DND-41 (cell line): ENCODE measurements around the gene WDR17.
"Not testable (repeated sequence)": the region's sequence is repeated elsewhere in the genome, so short reads cannot be mapped to it uniquely, and the experiment has no call there.

Experiments used
- EZH2 ChIP-seq: IDR thresholded peaks from 3 replicates; pipeline ENCODE4 v1.6.1; 2012; ENCODE audit warnings: borderline replicate concordance, low read depth, mild to moderate bottlenecking, moderate library complexity, low read length, inconsistent platforms; ENCODE audit not compliant: severe bottlenecking
- TF ChIP-seq, protein P1 (sequence below): IDR thresholded peaks from 2 replicates; pipeline ENCODE4 v1.5.1; 2012; ENCODE audit warnings: borderline replicate concordance, low read length, moderate library complexity, mild to moderate bottlenecking; ENCODE audit not compliant: poor library complexity, severe bottlenecking; ENCODE audit errors: extremely low read depth

DNA sequence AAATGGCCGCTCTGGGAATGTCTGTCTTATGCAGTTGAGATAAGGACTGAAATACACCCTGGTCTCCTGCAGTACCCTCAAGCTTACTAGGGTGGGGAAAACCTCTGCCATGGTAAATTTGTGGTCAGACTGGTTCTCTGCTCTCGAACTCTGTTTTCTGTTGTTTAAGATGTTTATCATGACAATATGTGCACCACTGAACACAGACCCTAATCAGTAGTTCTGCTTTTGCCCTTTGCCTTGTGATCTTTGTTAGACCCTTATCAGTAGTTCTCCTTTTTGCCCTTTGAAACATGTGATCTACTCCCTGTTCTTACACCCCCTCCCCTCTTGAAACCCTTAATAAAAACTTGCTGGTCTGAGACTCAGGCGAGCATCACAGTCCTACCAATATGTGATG is 146.7 kb downstream of the WDR17 start:
- TF ChIP-seq, protein P1, sequence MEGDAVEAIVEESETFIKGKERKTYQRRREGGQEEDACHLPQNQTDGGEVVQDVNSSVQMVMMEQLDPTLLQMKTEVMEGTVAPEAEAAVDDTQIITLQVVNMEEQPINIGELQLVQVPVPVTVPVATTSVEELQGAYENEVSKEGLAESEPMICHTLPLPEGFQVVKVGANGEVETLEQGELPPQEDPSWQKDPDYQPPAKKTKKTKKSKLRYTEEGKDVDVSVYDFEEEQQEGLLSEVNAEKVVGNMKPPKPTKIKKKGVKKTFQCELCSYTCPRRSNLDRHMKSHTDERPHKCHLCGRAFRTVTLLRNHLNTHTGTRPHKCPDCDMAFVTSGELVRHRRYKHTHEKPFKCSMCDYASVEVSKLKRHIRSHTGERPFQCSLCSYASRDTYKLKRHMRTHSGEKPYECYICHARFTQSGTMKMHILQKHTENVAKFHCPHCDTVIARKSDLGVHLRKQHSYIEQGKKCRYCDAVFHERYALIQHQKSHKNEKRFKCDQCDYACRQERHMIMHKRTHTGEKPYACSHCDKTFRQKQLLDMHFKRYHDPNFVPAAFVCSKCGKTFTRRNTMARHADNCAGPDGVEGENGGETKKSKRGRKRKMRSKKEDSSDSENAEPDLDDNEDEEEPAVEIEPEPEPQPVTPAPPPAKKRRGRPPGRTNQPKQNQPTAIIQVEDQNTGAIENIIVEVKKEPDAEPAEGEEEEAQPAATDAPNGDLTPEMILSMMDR = not testable (repeated sequence)
- TF ChIP-seq EZH2 = not testable (repeated sequence)
